B cell (primary cell): Measurements from ENCODE around the gene RIT2. TPM values are rescaled to one million over a fixed set of nuclear protein-coding genes. Genes with fewer than 3 reads are reported as not detected.

Experiments
- ATAC-seq: fragments of 200-7000 bp; cut with Tn5 transposase; one replicate; pipeline ENCODE4 v1.10.0; 2021; ENCODE audit warnings: low read depth, mild to moderate bottlenecking, moderate number of reproducible peaks, moderate library complexity
- CTCF ChIA-PET: fragments of 350-600 bp; sonication (Branson Sonifier 250); formaldehyde crosslinking; loops from one replicate; lab custom pipeline; 2021; ENCODE audit warnings: antibody characterized with exemption, inconsistent platforms; lab: Charles Lee
- POLR2A ChIA-PET: fragments of 350-600 bp; sonication (Branson Sonifier 250); formaldehyde crosslinking; loops from one replicate; lab custom pipeline; 2021; ENCODE audit warnings: antibody characterized with exemption; lab: Charles Lee
- DNase-seq: peaks from one replicate; pipeline ENCODE4 v3.0.0; 2013
- H2AFZ ChIP-seq: 2 replicates; pipeline ENCODE4 v1.6.1; 2012; ENCODE audit warnings: mild to moderate bottlenecking, low read depth, low read length; ENCODE audit not compliant: insufficient read depth, poor library complexity, severe bottlenecking
- H3K27ac ChIP-seq, 2 donors: 1 replicate in 1 of 2; 2 replicates in 1 of 2; pipeline ENCODE4 v1.5.1; 2012 to 2013; ENCODE audit warnings: low read length in 2 of 2, mild to moderate bottlenecking in 2 of 2, moderate library complexity in 1 of 2
- H3K27me3 ChIP-seq, 4 experiments: fragments of 200-600 bp in 1 of 4; sonication (generic) in 1 of 4; replicated peaks in 1 of 4; 1 replicate in 2 of 4; 2 replicates in 2 of 4; pipeline versions ENCODE4 v1.6.1 to v1.7.0; 2013 to 2016; ENCODE audit warnings: low read length in 3 of 4, mild to moderate bottlenecking in 2 of 4, mixed read lengths in 1 of 4, moderate library complexity in 1 of 4; ENCODE audit not compliant: insufficient read depth in 4 of 4, control insufficient read depth in 3 of 4; ENCODE audit errors: control extremely low read depth in 1 of 4
- H3K36me3 ChIP-seq, 2 experiments: replicated peaks in 1 of 2; 1 replicate in 1 of 2; 2 replicates in 1 of 2; pipeline versions ENCODE4 v1.6.1 to v1.7.1; 2013; ENCODE audit warnings: low read length in 1 of 2; ENCODE audit not compliant: insufficient read depth in 2 of 2, control insufficient read depth in 1 of 2; ENCODE audit errors: control extremely low read depth in 1 of 2, extremely low read depth in 1 of 2
- H3K4me1 ChIP-seq, 2 donors: fragments of 200-600 bp in 1 of 2; sonication (generic) in 1 of 2; 1 replicate in 1 of 2; 2 replicates in 1 of 2; pipeline versions ENCODE4 v1.5.1 to v1.6.1; 2013 to 2017; ENCODE audit warnings: low read length in 2 of 2; ENCODE audit not compliant: control insufficient read depth in 2 of 2, insufficient read depth in 2 of 2
- H3K4me2 ChIP-seq: replicated peaks from 2 replicates; pipeline ENCODE3; 2012; ENCODE audit warnings: mild to moderate bottlenecking, low read depth, low read length; ENCODE audit not compliant: poor library complexity, severe bottlenecking
- H3K4me3 ChIP-seq, 5 experiments: fragments of 200-600 bp in 1 of 5; sonication (generic) in 1 of 5; 1 replicate in 3 of 5; 2 replicates in 2 of 5; pipeline versions ENCODE4 v1.5.1 to v1.7.0; 2011 to 2016; ENCODE audit warnings: low read length in 4 of 5, mild to moderate bottlenecking in 4 of 5, low read depth in 2 of 5, control low read depth in 1 of 5, moderate library complexity in 1 of 5; ENCODE audit not compliant: insufficient read depth in 1 of 5; ENCODE audit errors: control extremely low read depth in 1 of 5, extremely low read depth in 1 of 5
- H3K79me2 ChIP-seq: fragments of 200-600 bp; sonication (generic); one replicate; pipeline ENCODE4 v1.6.0; 2016; ENCODE audit warnings: low read length; ENCODE audit not compliant: control insufficient read depth, insufficient read depth
- H3K9ac ChIP-seq: fragments of 200-600 bp; sonication (generic); 2 replicates; pipeline ENCODE4 v1.6.1; 2017; ENCODE audit warnings: mild to moderate bottlenecking, low read length, moderate library complexity
- H3K9me3 ChIP-seq, 3 donors: one replicate each; pipeline versions ENCODE4 v1.6.1 to v1.7.1; 2013; ENCODE audit warnings: low read length in 2 of 3; ENCODE audit not compliant: control insufficient read depth in 2 of 3, insufficient read depth in 1 of 3; ENCODE audit errors: control extremely low read depth in 1 of 3
- H4K20me1 ChIP-seq: 2 replicates; pipeline ENCODE4 v1.6.0; 2012; ENCODE audit warnings: mild to moderate bottlenecking, low read length; ENCODE audit not compliant: insufficient read depth, control insufficient read depth, poor library complexity, severe bottlenecking
- H3K27ac Mint-ChIP-seq: one replicate; pipeline ENCODE4 v1.8.0; 2021; ENCODE audit warnings: mixed read lengths
- H3K27me3 Mint-ChIP-seq: one replicate; pipeline ENCODE4 v1.8.0; 2021; ENCODE audit warnings: mixed read lengths
- H3K4me1 Mint-ChIP-seq: one replicate; pipeline ENCODE4 v1.8.0; 2021; ENCODE audit warnings: mixed read lengths
- H3K4me3 Mint-ChIP-seq: one replicate; pipeline ENCODE4 v1.8.0; 2021; ENCODE audit warnings: mixed read lengths
- H3K9me3 Mint-ChIP-seq: one replicate; pipeline ENCODE4 v1.8.0; 2022; ENCODE audit warnings: mixed read lengths; ENCODE audit not compliant: insufficient read depth
- EZH2 ChIP-seq: IDR thresholded peaks from 2 replicates; pipeline ENCODE4 v1.6.1; 2012; ENCODE audit warnings: borderline replicate concordance, low read depth, mild to moderate bottlenecking, moderate library complexity, low read length; ENCODE audit not compliant: insufficient read depth, poor library complexity, severe bottlenecking
- WGBS: methylation state at CpG from one replicate; pipeline ENCODE4 v1.1.5; 2013; ENCODE audit warnings: missing lambda C conversion rate; ENCODE audit not compliant: insufficient coverage; 5-methylcytosine and 5-hydroxymethylcytosine counted together
- intact Hi-C: fragments of 100-400 bp; cut with micrococcal nuclease; formaldehyde crosslinking; loops from one replicate; pipeline ENCODE4 v1.10.0; 2022
- polyA plus RNA-seq: library from polyadenylated mRNA; depleted of rRNA; stranded (reverse); fragments of >200 nt; gene quantifications from 2 replicates; pipeline ENCODE4 v1.2.3, GENCODE V29; 2012
- total RNA-seq, 2 donors: library from RNA; stranded (reverse); fragments of 120-200 nt in 1 of 2; gene quantifications; 1 replicate in 1 of 2; 2 replicates in 1 of 2; pipeline versions ENCODE4 v1.2.3 to v1.2.4, GENCODE V29; 2013 to 2022
- TF ChIP-seq, protein P1 (sequence below): fragments of 200-600 bp; IDR thresholded peaks from one replicate; pipeline ENCODE4 v1.8.0; 2022; ENCODE audit warnings: antibody characterized with exemption, mild to moderate bottlenecking

RIT2 gene
- total and polyA plus RNA-seq, 2 donors (not counting 1 experiment from before 2014, with no cell fraction given) = not detected

DNA sequence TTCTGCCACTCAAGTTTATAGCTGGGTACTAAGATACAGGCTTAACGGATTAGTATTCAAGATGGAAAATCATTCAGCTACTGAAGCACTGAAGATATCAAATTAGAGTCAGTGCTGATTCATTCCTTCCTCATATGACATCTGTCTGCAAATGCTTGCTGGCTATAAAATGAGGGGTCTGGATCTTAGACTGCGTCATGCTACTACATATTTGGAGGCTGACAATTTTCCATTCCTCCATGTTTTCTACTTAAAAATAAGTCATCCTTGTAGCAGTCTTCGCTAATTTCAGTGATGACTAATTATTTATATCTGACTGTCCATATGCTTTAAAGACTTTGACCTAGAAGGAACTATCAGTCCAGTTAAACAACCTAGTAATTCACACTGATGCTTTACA, 233.4 kb downstream of the RIT2 start:
- ChIA-PET CTCF (no interaction called here), POLR2A (no interaction called here)
- Mint-ChIP-seq H3K4me1 (no peaks in the 10 kb centered on the region), H3K27ac (no peak overlapping the region), H3K4me3 (no peak overlapping the region), H3K27me3 (no peaks in the 10 kb centered on the region), H3K9me3 (peaks cover 3% of the 10 kb centered on the region)
- TF ChIP-seq, protein P1, sequence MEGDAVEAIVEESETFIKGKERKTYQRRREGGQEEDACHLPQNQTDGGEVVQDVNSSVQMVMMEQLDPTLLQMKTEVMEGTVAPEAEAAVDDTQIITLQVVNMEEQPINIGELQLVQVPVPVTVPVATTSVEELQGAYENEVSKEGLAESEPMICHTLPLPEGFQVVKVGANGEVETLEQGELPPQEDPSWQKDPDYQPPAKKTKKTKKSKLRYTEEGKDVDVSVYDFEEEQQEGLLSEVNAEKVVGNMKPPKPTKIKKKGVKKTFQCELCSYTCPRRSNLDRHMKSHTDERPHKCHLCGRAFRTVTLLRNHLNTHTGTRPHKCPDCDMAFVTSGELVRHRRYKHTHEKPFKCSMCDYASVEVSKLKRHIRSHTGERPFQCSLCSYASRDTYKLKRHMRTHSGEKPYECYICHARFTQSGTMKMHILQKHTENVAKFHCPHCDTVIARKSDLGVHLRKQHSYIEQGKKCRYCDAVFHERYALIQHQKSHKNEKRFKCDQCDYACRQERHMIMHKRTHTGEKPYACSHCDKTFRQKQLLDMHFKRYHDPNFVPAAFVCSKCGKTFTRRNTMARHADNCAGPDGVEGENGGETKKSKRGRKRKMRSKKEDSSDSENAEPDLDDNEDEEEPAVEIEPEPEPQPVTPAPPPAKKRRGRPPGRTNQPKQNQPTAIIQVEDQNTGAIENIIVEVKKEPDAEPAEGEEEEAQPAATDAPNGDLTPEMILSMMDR = no peak
- TF ChIP-seq EZH2 = no peak
- H3K27me3 ChIP-seq = no peaks in the 10 kb centered on the region
- H3K79me2 ChIP-seq = no peaks in the 10 kb centered on the region
- ATAC-seq = no peak
- WGBS = 100% methylated on average over 1 of the region's 3 CpGs
- H4K20me1 ChIP-seq = no peaks in the 10 kb centered on the region
- H3K9ac ChIP-seq = no peak overlapping the region
- H3K4me2 ChIP-seq = no peak overlapping the region
- H3K4me3 ChIP-seq = no peak overlapping the region
- no peaks in the 10 kb centered on the region for H3K9me3 ChIP-seq
- H3K27ac ChIP-seq = no peak overlapping the region
- no peak for DNase-seq
- no peak overlapping the region for H2AFZ ChIP-seq
- no peaks in the 10 kb centered on the region for H3K4me1 ChIP-seq
- H3K36me3 ChIP-seq = no peaks in the 10 kb centered on the region
- intact Hi-C loops = no loop called here

DNA sequence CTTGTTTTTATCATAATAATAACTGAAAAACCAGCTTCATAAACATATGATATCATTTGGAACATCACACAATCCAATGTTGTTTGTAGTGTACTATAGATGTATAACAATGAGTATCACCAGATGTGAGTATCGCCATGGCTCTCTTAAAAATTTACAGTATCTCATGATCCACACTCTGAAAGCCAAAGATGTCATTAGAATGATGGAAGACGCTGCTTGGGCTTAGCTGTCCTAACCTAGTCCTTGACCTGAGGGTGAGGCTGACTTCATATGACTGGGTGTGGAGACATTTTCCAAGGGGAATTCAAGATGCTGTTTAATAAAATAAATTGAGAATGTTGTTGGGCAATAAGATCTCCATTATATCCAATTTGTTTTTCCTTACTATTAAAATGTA, 242.6 kb downstream of the RIT2 start:
- H3K79me2 ChIP-seq = no peaks in the 10 kb centered on the region
- H3K27ac ChIP-seq = no peak overlapping the region
- Mint-ChIP-seq H3K27ac (no peak overlapping the region), H3K4me3 (no peak overlapping the region), H3K4me1 (no peaks in the 10 kb centered on the region), H3K27me3 (no peaks in the 10 kb centered on the region), H3K9me3 (peaks cover 2% of the 10 kb centered on the region)
- H2AFZ ChIP-seq = no peak overlapping the region
- no peaks in the 10 kb centered on the region for H3K4me1 ChIP-seq
- no peaks in the 10 kb centered on the region for H3K36me3 ChIP-seq
- intact Hi-C loops = no loop called here
- ChIA-PET CTCF (no interaction called here), POLR2A (no interaction called here)
- no peak overlapping the region for H3K9ac ChIP-seq
- ATAC-seq (no peak), DNase-seq (no peak)
- H3K9me3 ChIP-seq = no peaks in the 10 kb centered on the region
- H3K27me3 ChIP-seq = no peaks in the 10 kb centered on the region
- no peak overlapping the region for H3K4me3 ChIP-seq
- no peak overlapping the region for H3K4me2 ChIP-seq
- H4K20me1 ChIP-seq = no peaks in the 10 kb centered on the region
- WGBS = no CpG with 5 or more reads among the region's 2 CpGs
- TF ChIP-seq, protein P1 = no peak
- TF ChIP-seq EZH2 = no peak
